Muscle of leg (tissue), 16 donors: ENCODE results near the gene TMED5. TPM values are rescaled to one million over a fixed set of nuclear protein-coding genes. Genes with fewer than 3 reads are reported as not detected.
"Not testable (repeated sequence)": the region's sequence is repeated elsewhere in the genome, so short reads cannot be mapped to it uniquely, and the experiment has no call there.

Source experiments
- DNase-seq: peaks from one replicate; pipeline ENCODE4 v3.0.0; 2013
- H3K27ac ChIP-seq: one replicate; pipeline ENCODE4 v1.5.1; 2013; ENCODE audit warnings: mild to moderate bottlenecking, low read length, control low read depth
- H3K27me3 ChIP-seq: one replicate; pipeline ENCODE4 v1.6.1; 2013; ENCODE audit warnings: low read length; ENCODE audit not compliant: control insufficient read depth, insufficient read depth
- H3K36me3 ChIP-seq: one replicate; pipeline ENCODE4 v1.6.1; 2013; ENCODE audit warnings: low read length; ENCODE audit not compliant: control insufficient read depth, insufficient read depth
- H3K4me1 ChIP-seq: one replicate; pipeline ENCODE4 v1.6.1; 2013; ENCODE audit warnings: low read length; ENCODE audit not compliant: control insufficient read depth, insufficient read depth
- H3K4me3 ChIP-seq: one replicate; pipeline ENCODE4 v1.5.1; 2013; ENCODE audit warnings: low read length, control low read depth
- H3K9me3 ChIP-seq: replicated peaks from 2 replicates; pipeline ENCODE4 v1.6.1; 2013; ENCODE audit warnings: low read depth, low read length; ENCODE audit not compliant: control insufficient read depth
- WGBS: methylation state at CpG from one replicate; pipeline ENCODE4 v1.1.5; 2013; ENCODE audit warnings: missing lambda C conversion rate; ENCODE audit not compliant: insufficient coverage; 5-methylcytosine and 5-hydroxymethylcytosine counted together
- long read RNA-seq, 11 donors: transcript quantifications; one replicate each; lab custom pipeline, GENCODE V29; 2026
- polyA plus RNA-seq, 8 donors: library from polyadenylated mRNA; unstranded; fragments of 120-200 nt; gene quantifications; one replicate each; pipeline versions ENCODE4 v1.2.1 to v1.2.3, GENCODE V29; 2013; ENCODE audit warnings: inconsistent platforms in 1 of 8, low replicate concordance in 1 of 8; ENCODE audit not compliant: insufficient read length in 8 of 8, insufficient read depth in 1 of 8
- total RNA-seq: library from RNA; stranded (reverse); fragments of 120-200 nt; gene quantifications from one replicate; pipeline ENCODE4 v1.2.4, GENCODE V29; 2013

The TMED5 gene
- total RNA-seq (18.2 TPM), polyA plus RNA-seq (10 to 100 TPM; 19.6 to 28.5 (median 24.3) TPM)
- long read RNA-seq, donor 1, full-length matches to known transcripts, result 6 of 6 reads
- long read RNA-seq, donor 1, partial matches to known transcripts, result 0 of 6 reads
- long read RNA-seq, donor 1, other reads (novel, unspliced or antisense), result 0 of 6 reads
- long read RNA-seq, donor 2, full-length matches to known transcripts, result 2 of 2 reads
- long read RNA-seq, donor 2, partial matches to known transcripts, result 0 of 2 reads
- long read RNA-seq, donor 2, other reads (novel, unspliced or antisense), result 0 of 2 reads
- long read RNA-seq, donor 3, full-length matches to known transcripts, result 8 of 8 reads
- long read RNA-seq, donor 3, partial matches to known transcripts, result 0 of 8 reads
- long read RNA-seq, donor 3, other reads (novel, unspliced or antisense), result 0 of 8 reads
- long read RNA-seq, donor 4, full-length matches to known transcripts, result 9 of 9 reads
- long read RNA-seq, donor 4, partial matches to known transcripts, result 0 of 9 reads
- long read RNA-seq, donor 4, other reads (novel, unspliced or antisense), result 0 of 9 reads
- long read RNA-seq, donor 5, full-length matches to known transcripts, result 22 of 22 reads
- long read RNA-seq, donor 5, partial matches to known transcripts, result 0 of 22 reads
- long read RNA-seq, donor 5, other reads (novel, unspliced or antisense), result 0 of 22 reads
- long read RNA-seq, donor 6, full-length matches to known transcripts, result 15 of 15 reads
- long read RNA-seq, donor 6, partial matches to known transcripts, result 0 of 15 reads
- long read RNA-seq, donor 6, other reads (novel, unspliced or antisense), result 0 of 15 reads
- long read RNA-seq, donor 7, full-length matches to known transcripts, result 9 of 9 reads
- long read RNA-seq, donor 7, partial matches to known transcripts, result 0 of 9 reads
- long read RNA-seq, donor 7, other reads (novel, unspliced or antisense), result 0 of 9 reads
- long read RNA-seq, donor 8, full-length matches to known transcripts, result 11 of 11 reads
- long read RNA-seq, donor 8, partial matches to known transcripts, result 0 of 11 reads
- long read RNA-seq, donor 8, other reads (novel, unspliced or antisense), result 0 of 11 reads
- long read RNA-seq, donor 9, full-length matches to known transcripts, result 13 of 13 reads
- long read RNA-seq, donor 9, partial matches to known transcripts, result 0 of 13 reads
- long read RNA-seq, donor 9, other reads (novel, unspliced or antisense), result 0 of 13 reads
- long read RNA-seq, donor 10, full-length matches to known transcripts, result 12 of 12 reads
- long read RNA-seq, donor 10, partial matches to known transcripts, result 0 of 12 reads
- long read RNA-seq, donor 10, other reads (novel, unspliced or antisense), result 0 of 12 reads
- long read RNA-seq, donor 11, full-length matches to known transcripts, result 4 of 4 reads
- long read RNA-seq, donor 11, partial matches to known transcripts, result 0 of 4 reads
- long read RNA-seq, donor 11, other reads (novel, unspliced or antisense), result 0 of 4 reads

- H3K27ac ChIP-seq, result peak within 1 kb of the TSS; percentile 98
- DNase-seq, result peak; percentile 100
- H3K27me3 ChIP-seq, result no peaks in the 10 kb centered on the region
- H3K36me3 ChIP-seq, result peaks cover 2% of the 10 kb centered on the region
- H3K4me3 ChIP-seq, result peak within 1 kb of the TSS; percentile 77
- H3K4me1 ChIP-seq, result peaks cover 2% of the 10 kb centered on the region
- no peaks in the 10 kb centered on the region for H3K9me3 ChIP-seq
- under 1% methylated on average over 66 of the region's 78 CpGs for WGBS
Observed at GRCh38 chr1:93179886-93180722, at the start of gene TMED5. TMED5 (minus strand) TSS chr1:93180413; CDS start chr1:93180242, 171 bp downstream.

GRCh38 chr1:93223023-93223675, 42.9 kb upstream of the TMED5 start:
- Histone ChIP-seq H3K27ac (no peak overlapping the region), H3K27me3 (no peaks in the 10 kb centered on the region), H3K4me3 (no peak overlapping the region), H3K36me3 (peaks cover 10% of the 10 kb centered on the region), H3K4me1 (no peaks in the 10 kb centered on the region), H3K9me3 (peaks cover 3% of the 10 kb centered on the region)
- peak; percentile 73 for DNase-seq
- WGBS, result no CpG with 5 or more reads among the region's 2 CpGs

- Histone ChIP-seq H3K36me3 (peaks cover 8% of the 10 kb centered on the region), H3K27ac (no peak overlapping the region), H3K27me3 (no peaks in the 10 kb centered on the region), H3K4me1 (no peaks in the 10 kb centered on the region), H3K4me3 (no peak overlapping the region), H3K9me3 (peaks cover 3% of the 10 kb centered on the region)
- no peak for DNase-seq
- WGBS, result no CpG with 5 or more reads among the region's 3 CpGs
Observed at GRCh38 chr1:93221913-93222312, 41.7 kb upstream of the TMED5 start.

GRCh38 chr1:93220716-93221115, 40.5 kb upstream of the TMED5 start:
- H3K36me3 ChIP-seq, DNase-seq, H3K4me1 ChIP-seq, H3K4me3 ChIP-seq, H3K27me3 ChIP-seq, H3K9me3 ChIP-seq, H3K27ac ChIP-seq: not testable (repeated sequence)
- WGBS, result no CpG with 5 or more reads among the region's 5 CpGs

- no peak overlapping the region for H3K4me3 ChIP-seq
- H3K9me3 ChIP-seq, result peaks cover 3% of the 10 kb centered on the region
- H3K36me3 ChIP-seq, result peaks cover 8% of the 10 kb centered on the region
- DNase-seq, result peak; percentile 24
- H3K27ac ChIP-seq, result no peak overlapping the region
- no peaks in the 10 kb centered on the region for H3K4me1 ChIP-seq
- no peaks in the 10 kb centered on the region for H3K27me3 ChIP-seq
- 70% methylated on average over 5 of the region's 6 CpGs for WGBS
Observed at GRCh38 chr1:93219443-93219842, 39.2 kb upstream of the TMED5 start.

GRCh38 chr1:93215322-93215721, 35.1 kb upstream of the TMED5 start:
- Histone ChIP-seq H3K4me1 (no peaks in the 10 kb centered on the region), H3K27me3 (no peaks in the 10 kb centered on the region), H3K27ac (no peak overlapping the region), H3K4me3 (no peak overlapping the region), H3K36me3 (peaks cover 3% of the 10 kb centered on the region), H3K9me3 (no peaks in the 10 kb centered on the region)
- DNase-seq, result no peak
- WGBS, result no CpG with 5 or more reads among the region's 2 CpGs

GRCh38 chr1:93207211-93207610, 27.0 kb upstream of the TMED5 start:
- H3K36me3 ChIP-seq, result peaks cover 3% of the 10 kb centered on the region
- no peak overlapping the region for H3K27ac ChIP-seq
- DNase-seq, result no peak
- no peak overlapping the region for H3K4me3 ChIP-seq
- H3K27me3 ChIP-seq, result no peaks in the 10 kb centered on the region
- no peaks in the 10 kb centered on the region for H3K9me3 ChIP-seq
- 100% methylated on average over 3 of the region's 5 CpGs for WGBS
- no peaks in the 10 kb centered on the region for H3K4me1 ChIP-seq

- Histone ChIP-seq H3K36me3 (peaks cover 3% of the 10 kb centered on the region), H3K27ac (no peak overlapping the region), H3K9me3 (no peaks in the 10 kb centered on the region), H3K4me3 (no peak overlapping the region), H3K4me1 (no peaks in the 10 kb centered on the region), H3K27me3 (no peaks in the 10 kb centered on the region)
- DNase-seq, result no peak
Observed at GRCh38 chr1:93206567-93206954, 26.3 kb upstream of the TMED5 start.
